K562 (cell line): ENCODE results near the gene FAM149B1. TPM values are rescaled to one million over a fixed set of nuclear protein-coding genes. Genes with fewer than 3 reads are reported as not detected.

Experiments used
- ATAC-seq: fragments of 200-7000 bp; cut with Tn5 transposase; 3 replicates; pipeline ENCODE4 v1.9.1; 2020; ENCODE audit warnings: moderate library complexity
- BruUV-seq: library from RNA; stranded (reverse); fragments of 400-500 nt; replicated peaks from 2 replicates; lab custom pipeline; 2021; lab: Mats Ljungman, UMichigan
- CTCF ChIA-PET: fragments of 300-600 bp; formaldehyde crosslinking; extraction: SDS; loops from one replicate; lab custom pipeline; 2021; ENCODE audit warnings: low intra/inter-chr PET ratio; lab: Yijun Ruan, JAX
- POLR2A ChIA-PET: fragments of 300-600, 350-650 bp; sonication (Branson Sonifier 250); formaldehyde crosslinking; extraction: SDS; loops from one replicate; lab custom pipeline; 2021; ENCODE audit warnings: antibody characterized with exemption, inconsistent platforms; lab: Yijun Ruan, JAX
- DNase-seq, 4 experiments: peaks; one replicate each; pipeline versions ENCODE4 v3.0.0 to v3.0.0-alpha.2; 2011 to 2018; ENCODE audit warnings: low spot score in 3 of 4, mixed read lengths in 3 of 4; ENCODE audit errors: extremely low read depth in 1 of 4
- FAIRE-seq: peaks from 2 replicates; lab custom pipeline; 2011; peaks lifted over from hg19 to GRCh38; lab: Jason Lieb, UNC
- H2AFZ ChIP-seq: 2 replicates; pipeline ENCODE4 v1.6.0; 2011; ENCODE audit warnings: low read depth, low read length, control low read depth, inconsistent platforms
- H3K27ac ChIP-seq: fragments of 200-600 bp; 3 replicates; pipeline ENCODE4 v1.8.0; 2011; ENCODE audit warnings: low read depth, mild to moderate bottlenecking, control low read depth, inconsistent platforms, low read length, moderate library complexity, mixed read lengths; ENCODE audit errors: extremely low read depth
- H3K27me3 ChIP-seq, 2 experiments: fragments of 300-600 bp in 1 of 2; 2 replicates in 1 of 2; 3 replicates in 1 of 2; pipeline versions ENCODE4 v1.6.0 to v1.8.0; 2011; ENCODE audit warnings: inconsistent platforms in 2 of 2, low read length in 2 of 2, mild to moderate bottlenecking in 1 of 2, mixed read lengths in 1 of 2, moderate library complexity in 1 of 2; ENCODE audit not compliant: control insufficient read depth in 2 of 2, insufficient read depth in 2 of 2
- H3K36me3 ChIP-seq: fragments of 300-600 bp; 3 replicates; pipeline ENCODE4 v1.8.0; 2011; ENCODE audit warnings: mild to moderate bottlenecking, low read length, inconsistent platforms; ENCODE audit not compliant: control insufficient read depth, insufficient read depth
- H3K4me1 ChIP-seq, 2 experiments: fragments of 200-600 bp in 1 of 2; replicated peaks in 1 of 2; 2 replicates in 1 of 2; 3 replicates in 1 of 2; pipeline versions ENCODE4 v1.5.1 to v1.8.0; 2011; ENCODE audit warnings: inconsistent platforms in 2 of 2, low read length in 2 of 2, mild to moderate bottlenecking in 1 of 2, mixed read lengths in 1 of 2, moderate library complexity in 1 of 2; ENCODE audit not compliant: control insufficient read depth in 2 of 2, insufficient read depth in 2 of 2
- H3K4me2 ChIP-seq: 2 replicates; pipeline ENCODE4 v1.6.1; 2011; ENCODE audit warnings: low read length, control low read depth, inconsistent platforms, mixed read lengths; ENCODE audit not compliant: insufficient read depth
- H3K4me3 ChIP-seq: fragments of 200-600 bp; sonication (generic), shearing (Covaris generic); 2 replicates; pipeline ENCODE4 v1.5.1; 2016; ENCODE audit warnings: control low read depth, inconsistent platforms
- H3K79me2 ChIP-seq: fragments of 200-600 bp; 3 replicates; pipeline ENCODE4 v1.8.0; 2011; ENCODE audit warnings: low read length, inconsistent platforms; ENCODE audit not compliant: control insufficient read depth, insufficient read depth
- H3K9ac ChIP-seq, 2 experiments: 2 replicates each; pipeline versions ENCODE4 v1.6.0 to v1.6.1; 2011; ENCODE audit warnings: low read depth in 2 of 2, low read length in 2 of 2, control low read depth in 1 of 2, inconsistent platforms in 1 of 2, mild to moderate bottlenecking in 1 of 2, mixed read lengths in 1 of 2; ENCODE audit not compliant: insufficient read depth in 1 of 2
- H3K9me1 ChIP-seq: one replicate; pipeline ENCODE4 v1.6.0; 2011; ENCODE audit warnings: inconsistent platforms, mild to moderate bottlenecking, low read length, moderate library complexity; ENCODE audit not compliant: control insufficient read depth, insufficient read depth
- H3K9me3 ChIP-seq: replicated peaks from 2 replicates; pipeline ENCODE4 v1.5.1; 2011; ENCODE audit warnings: low read depth, low read length, inconsistent platforms; ENCODE audit not compliant: control insufficient read depth, insufficient read depth
- H4K20me1 ChIP-seq: replicated peaks from 2 replicates; pipeline ENCODE4 v1.6.1; 2011; ENCODE audit warnings: low read length, inconsistent platforms, mixed read lengths; ENCODE audit not compliant: control insufficient read depth, insufficient read depth
- DPF2 ChIP-seq: fragments of 450-650 bp; IDR thresholded peaks from 2 replicates; pipeline ENCODE4 v1.6.1; 2016
- FOXM1 ChIP-seq, 2 experiments: fragments of 450-650 bp in 1 of 2; sonication (generic) in 1 of 2; formaldehyde crosslinking in 1 of 2; IDR thresholded peaks; 2 replicates each; pipeline versions ENCODE4 v1.6.1 to v1.9.0; 2017 to 2022; ENCODE audit warnings: low read depth in 2 of 2, mild to moderate bottlenecking in 2 of 2, missing genetic modification reagents in 1 of 2, moderate library complexity in 1 of 2
- GTF2A2 ChIP-seq: IDR thresholded peaks from 2 replicates; pipeline ENCODE4 v1.6.1; 2016; ENCODE audit warnings: mild to moderate bottlenecking, missing genetic modification characterization, missing compliant biosample characterization
- RBM15 ChIP-seq: fragments of 200-400 bp; formaldehyde crosslinking; IDR thresholded peaks from 2 replicates; pipeline ENCODE4 v1.6.1; 2018; ENCODE audit warnings: mild to moderate bottlenecking, low read length, moderate library complexity; ENCODE audit not compliant: insufficient read depth
- ZC3H8 ChIP-seq: fragments of 450-650 bp; IDR thresholded peaks from 2 replicates; pipeline ENCODE4 v1.6.1; 2017
- ZNF830 ChIP-seq: fragments of 250-450 bp; sonication (Bioruptor Pico); IDR thresholded peaks from 2 replicates; pipeline ENCODE4 v1.5.0; 2021; ENCODE audit warnings: mild to moderate bottlenecking
- WGBS: fragments of 100-300 bp; shearing (Covaris generic); methylation state at CpG from one replicate; pipeline ENCODE4 v1.1.6; 2016; ENCODE audit warnings: low coverage, mixed read lengths; ENCODE audit not compliant: insufficient coverage; ENCODE audit errors: missing lambda C conversion rate; 5-methylcytosine and 5-hydroxymethylcytosine counted together
- in situ Hi-C: fragments of 300-500 bp; cut with MboI; formaldehyde crosslinking; loops from 4 replicates; pipeline ENCODE4 v1.15.0; 2018; ENCODE audit warnings: inconsistent platforms, mixed read lengths
- intact Hi-C: fragments of 100-400 bp; cut with micrococcal nuclease; formaldehyde crosslinking; loops from 2 replicates; pipeline ENCODE4 v1.14.2; 2022
- polyA plus RNA-seq, 8 experiments: library from polyadenylated mRNA; depleted of rRNA in 4 of 8; stranded (reverse) in 5 of 8; unstranded in 3 of 8; fragments of >200 nt; fragmentation: Nextera tagmentation in 2 of 8; fragmentation: Illumina TruSeq in 1 of 8; extraction: Ambion mirVana in 2 of 8; extraction: Trizol in 1 of 8; gene quantifications; 2 replicates each; pipeline versions ENCODE4 v1.2.1 to v1.2.3, GENCODE V29; 2011 to 2014; ENCODE audit warnings: inconsistent platforms in 1 of 8, missing spikeins in 1 of 8
- total RNA-seq, 7 experiments: library from RNA; depleted of rRNA in 6 of 7; stranded (reverse); fragments of >200 nt in 6 of 7; fragmentation: Illumina TruSeq in 2 of 7; extraction: Trizol in 2 of 7; gene quantifications; 2 replicates each; pipeline versions ENCODE4 v1.2.1 to v1.2.3, GENCODE V29; 2011 to 2021; ENCODE audit warnings: low replicate concordance in 1 of 7
- TF ChIP-seq, protein P1 (sequence below): fragments of 200-400 bp; formaldehyde crosslinking; IDR thresholded peaks from 2 replicates; pipeline ENCODE4 v1.6.1; 2017; ENCODE audit warnings: mild to moderate bottlenecking, low read depth, low read length, moderate library complexity
- TF ChIP-seq, protein P2 (sequence below): fragments of 450-650 bp; formaldehyde crosslinking; IDR thresholded peaks from 2 replicates; pipeline ENCODE4 v1.4.0; 2020; ENCODE audit warnings: mild to moderate bottlenecking, moderate library complexity
- TF ChIP-seq, protein P3 (sequence below): fragments of 450-650 bp; IDR thresholded peaks from 2 replicates; pipeline ENCODE4 v1.6.1; 2018; ENCODE audit warnings: mild to moderate bottlenecking, low read depth; ENCODE audit not compliant: partially characterized antibody
- TF ChIP-seq, protein P4 (sequence below): fragments of 250-450 bp; sonication (Bioruptor Pico); IDR thresholded peaks from 2 replicates; pipeline ENCODE4 v1.8.0; 2021; ENCODE audit warnings: borderline replicate concordance, mild to moderate bottlenecking, moderate library complexity; ENCODE audit not compliant: poor library complexity, severe bottlenecking

The FAM149B1 gene
- total and polyA plus RNA-seq, 9 of the 15 experiments (the other 6 are each of a cell fraction or from before 2014, with no cell fraction given): 4.2 to 18.5 (median 9.3) TPM

DNA sequence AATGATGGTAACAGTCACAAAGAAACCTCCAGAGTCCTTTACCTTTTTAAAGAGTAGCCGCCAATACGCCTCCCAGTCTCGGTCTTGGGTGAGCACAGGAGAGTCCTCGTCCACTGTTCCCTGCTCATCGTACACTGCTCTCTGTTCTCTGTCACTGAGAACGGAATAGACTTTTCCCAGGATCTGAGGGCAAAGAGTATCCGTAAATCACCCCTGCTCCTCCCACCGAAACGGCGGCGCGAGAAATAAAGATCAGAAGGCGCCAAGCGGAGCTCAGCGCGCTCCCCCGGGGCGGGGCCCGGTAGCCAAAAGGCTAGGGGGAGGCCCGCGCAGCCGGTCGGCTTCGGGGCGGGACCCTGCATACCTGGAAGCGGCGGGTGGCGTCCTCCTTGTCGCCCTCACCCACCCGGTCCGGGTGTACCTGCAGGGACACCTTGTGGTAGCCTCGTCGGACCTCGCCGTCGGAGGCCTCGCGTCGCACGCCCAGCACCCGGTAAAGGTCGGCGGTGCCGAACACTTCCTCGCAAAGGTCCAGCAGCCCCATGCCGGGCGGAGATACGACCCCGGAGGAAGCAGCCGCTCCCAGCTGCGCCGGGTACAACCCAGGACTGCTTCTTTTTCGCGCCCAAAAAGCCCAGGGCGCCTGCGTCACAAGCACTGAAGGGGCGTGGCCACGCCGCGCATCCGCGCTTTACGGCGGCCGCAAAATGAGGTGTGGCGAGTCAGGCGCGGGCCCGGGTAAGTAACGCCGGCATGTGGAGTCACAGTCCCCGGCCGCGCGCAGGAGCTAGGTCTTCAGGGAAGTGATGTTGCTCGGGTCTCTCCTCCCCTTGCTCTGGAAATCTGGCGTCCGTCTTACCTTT lies 79.0 kb downstream of the FAM149B1 start, which contains the start of gene DNAJC9 (continued):
- TF ChIP-seq RBM15 (no peak), ZNF830 (CRISPR knock-in tag) (peak; percentile 95; the same call in 1 of the 2 replicates)
- TF ChIP-seq, protein P1, sequence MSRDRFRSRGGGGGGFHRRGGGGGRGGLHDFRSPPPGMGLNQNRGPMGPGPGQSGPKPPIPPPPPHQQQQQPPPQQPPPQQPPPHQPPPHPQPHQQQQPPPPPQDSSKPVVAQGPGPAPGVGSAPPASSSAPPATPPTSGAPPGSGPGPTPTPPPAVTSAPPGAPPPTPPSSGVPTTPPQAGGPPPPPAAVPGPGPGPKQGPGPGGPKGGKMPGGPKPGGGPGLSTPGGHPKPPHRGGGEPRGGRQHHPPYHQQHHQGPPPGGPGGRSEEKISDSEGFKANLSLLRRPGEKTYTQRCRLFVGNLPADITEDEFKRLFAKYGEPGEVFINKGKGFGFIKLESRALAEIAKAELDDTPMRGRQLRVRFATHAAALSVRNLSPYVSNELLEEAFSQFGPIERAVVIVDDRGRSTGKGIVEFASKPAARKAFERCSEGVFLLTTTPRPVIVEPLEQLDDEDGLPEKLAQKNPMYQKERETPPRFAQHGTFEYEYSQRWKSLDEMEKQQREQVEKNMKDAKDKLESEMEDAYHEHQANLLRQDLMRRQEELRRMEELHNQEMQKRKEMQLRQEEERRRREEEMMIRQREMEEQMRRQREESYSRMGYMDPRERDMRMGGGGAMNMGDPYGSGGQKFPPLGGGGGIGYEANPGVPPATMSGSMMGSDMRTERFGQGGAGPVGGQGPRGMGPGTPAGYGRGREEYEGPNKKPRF: no peak

DNA sequence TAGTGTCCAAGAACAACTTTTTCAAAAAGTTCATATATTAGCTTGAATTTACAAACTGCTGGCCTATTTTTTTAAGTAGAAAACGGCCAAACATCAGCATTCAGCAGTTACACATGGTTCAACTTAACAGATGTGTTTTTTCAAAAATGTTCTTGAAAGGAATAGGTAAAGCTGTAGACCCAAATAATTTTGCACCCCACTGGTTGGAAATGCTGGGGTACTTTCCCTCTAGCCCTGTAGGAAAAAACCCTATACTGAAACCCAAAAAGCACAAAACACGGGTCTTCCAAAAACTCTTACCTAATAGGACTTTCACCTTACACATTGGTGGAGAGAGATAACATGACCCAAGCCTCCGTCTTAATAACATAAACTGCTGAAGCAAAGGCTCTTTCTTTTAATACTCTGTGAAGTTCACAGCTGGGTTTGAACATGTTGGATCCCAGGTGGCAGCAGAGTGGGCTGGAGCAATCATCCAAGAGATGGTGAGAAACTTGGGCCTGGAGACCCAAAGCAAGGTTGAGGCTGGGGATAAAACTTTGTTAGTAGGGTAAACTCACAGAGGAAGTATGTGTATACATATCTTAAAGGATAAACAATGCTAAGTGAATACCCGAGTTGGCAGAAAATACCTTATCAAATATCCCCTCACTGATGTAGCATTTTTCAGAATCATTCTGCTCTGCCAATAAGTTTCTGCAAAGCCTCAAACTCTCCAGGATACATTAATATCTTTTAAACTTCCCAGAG lies 79.8 kb downstream of the FAM149B1 start:
- Histone ChIP-seq H3K79me2 (peaks cover 89% of the 10 kb centered on the region), H3K36me3 (peaks cover 63% of the 10 kb centered on the region), H4K20me1 (0 out of 2 replicates have a peak, but pooled peaks cover 5% of the 10 kb centered on the region), H3K27ac (peak overlapping the region; percentile 95), H3K27me3 (no peaks in the 10 kb centered on the region), H3K4me3 (peak overlapping the region; percentile 65), H3K9me3 (no peaks in the 10 kb centered on the region), H3K4me2 (peak overlapping the region; percentile 91), H3K9me1 (no peaks in the 10 kb centered on the region), H3K9ac (peak overlapping the region; percentile 94 to 95), H3K4me1 (peaks cover 7 to 40% of the 10 kb centered on the region in 2 experiments), H2AFZ (peak overlapping the region; percentile 91)
- DNase-seq: peak in 2 of 4 experiments; percentile 28 to 55
- ChIA-PET CTCF (no interaction called here), POLR2A (interaction anchor here (0.6 to 5.4 kb wide), 22 partner anchors 9 to 974 kb away, joined by 3 to 66 read pairs (median 4); partner anchors contain the start of genes ANXA7, DDIT4, P4HA1 and PPP3CB)
- TSS peak; percentile 94 for BruUV-seq
- in situ Hi-C loops: no loop called here
- no peak for ATAC-seq
- no peak for FAIRE-seq
- 3% methylated on average over 4 of the region's 4 CpGs for WGBS
- intact Hi-C loops: loop anchor here (5.0 kb wide), 6 partner anchors 120 to 395 kb away; partner anchors contain the start of genes ANXA7, MYOZ1, P4HA1 and PPP3CB
- TF ChIP-seq ZC3H8 (peak; percentile 58; the same call in 1 of the 2 replicates), DPF2 (0 out of 2 replicates have a peak, but pooled peaks have one; percentile 31), GTF2A2 (tag) (no peak), FOXM1 (IDR thresholded peaks at IDR 0.05; ENCODE audit: low read depth) (0 out of 2 replicates have a peak, but pooled peaks have one; percentile 12), FOXM1 (CRISPR knock-in tag; IDR thresholded peaks at IDR 0.05; ENCODE audit: low read depth) (no peak)
- TF ChIP-seq, protein P2, sequence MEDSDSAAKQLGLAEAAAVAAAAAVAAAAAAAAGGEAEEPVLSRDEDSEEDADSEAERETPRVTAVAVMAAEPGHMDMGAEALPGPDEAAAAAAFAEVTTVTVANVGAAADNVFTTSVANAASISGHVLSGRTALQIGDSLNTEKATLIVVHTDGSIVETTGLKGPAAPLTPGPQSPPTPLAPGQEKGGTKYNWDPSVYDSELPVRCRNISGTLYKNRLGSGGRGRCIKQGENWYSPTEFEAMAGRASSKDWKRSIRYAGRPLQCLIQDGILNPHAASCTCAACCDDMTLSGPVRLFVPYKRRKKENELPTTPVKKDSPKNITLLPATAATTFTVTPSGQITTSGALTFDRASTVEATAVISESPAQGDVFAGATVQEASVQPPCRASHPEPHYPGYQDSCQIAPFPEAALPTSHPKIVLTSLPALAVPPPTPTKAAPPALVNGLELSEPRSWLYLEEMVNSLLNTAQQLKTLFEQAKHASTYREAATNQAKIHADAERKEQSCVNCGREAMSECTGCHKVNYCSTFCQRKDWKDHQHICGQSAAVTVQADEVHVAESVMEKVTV (CRISPR knock-in tag): no peak
- TF ChIP-seq, protein P3, sequence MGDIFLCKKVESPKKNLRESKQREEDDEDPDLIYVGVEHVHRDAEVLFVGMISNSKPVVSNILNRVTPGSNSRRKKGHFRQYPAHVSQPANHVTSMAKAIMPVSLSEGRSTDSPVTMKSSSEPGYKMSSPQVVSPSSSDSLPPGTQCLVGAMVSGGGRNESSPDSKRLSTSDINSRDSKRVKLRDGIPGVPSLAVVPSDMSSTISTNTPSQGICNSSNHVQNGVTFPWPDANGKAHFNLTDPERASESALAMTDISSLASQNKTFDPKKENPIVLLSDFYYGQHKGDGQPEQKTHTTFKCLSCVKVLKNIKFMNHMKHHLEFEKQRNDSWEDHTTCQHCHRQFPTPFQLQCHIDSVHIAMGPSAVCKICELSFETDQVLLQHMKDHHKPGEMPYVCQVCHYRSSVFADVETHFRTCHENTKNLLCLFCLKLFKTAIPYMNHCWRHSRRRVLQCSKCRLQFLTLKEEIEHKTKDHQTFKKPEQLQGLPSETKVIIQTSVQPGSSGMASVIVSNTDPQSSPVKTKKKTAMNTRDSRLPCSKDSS: no peak
- TF ChIP-seq, protein P4, sequence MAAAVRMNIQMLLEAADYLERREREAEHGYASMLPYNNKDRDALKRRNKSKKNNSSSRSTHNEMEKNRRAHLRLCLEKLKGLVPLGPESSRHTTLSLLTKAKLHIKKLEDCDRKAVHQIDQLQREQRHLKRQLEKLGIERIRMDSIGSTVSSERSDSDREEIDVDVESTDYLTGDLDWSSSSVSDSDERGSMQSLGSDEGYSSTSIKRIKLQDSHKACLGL: no peak
